K562 (cell line): ENCODE results near the gene CDC14A. TPM values are rescaled to one million over a fixed set of nuclear protein-coding genes. Genes with fewer than 3 reads are reported as not detected.

ENCODE experiments used
- ATAC-seq: fragments of 200-7000 bp; cut with Tn5 transposase; 3 replicates; pipeline ENCODE4 v1.9.1; 2020; ENCODE audit warnings: moderate library complexity
- BruUV-seq: library from RNA; stranded (reverse); fragments of 400-500 nt; replicated peaks from 2 replicates; lab custom pipeline; 2021; lab: Mats Ljungman, UMichigan
- CTCF ChIA-PET: fragments of 300-600 bp; formaldehyde crosslinking; extraction: SDS; loops from one replicate; lab custom pipeline; 2021; ENCODE audit warnings: low intra/inter-chr PET ratio; lab: Yijun Ruan, JAX
- POLR2A ChIA-PET: fragments of 300-600, 350-650 bp; sonication (Branson Sonifier 250); formaldehyde crosslinking; extraction: SDS; loops from one replicate; lab custom pipeline; 2021; ENCODE audit warnings: antibody characterized with exemption, inconsistent platforms; lab: Yijun Ruan, JAX
- DNase-seq, 4 experiments: peaks; one replicate each; pipeline versions ENCODE4 v3.0.0 to v3.0.0-alpha.2; 2011 to 2018; ENCODE audit warnings: low spot score in 3 of 4, mixed read lengths in 3 of 4; ENCODE audit errors: extremely low read depth in 1 of 4
- FAIRE-seq: peaks from 2 replicates; lab custom pipeline; 2011; peaks lifted over from hg19 to GRCh38; lab: Jason Lieb, UNC
- H2AFZ ChIP-seq: 2 replicates; pipeline ENCODE4 v1.6.0; 2011; ENCODE audit warnings: low read depth, low read length, control low read depth, inconsistent platforms
- H3K27ac ChIP-seq: fragments of 200-600 bp; 3 replicates; pipeline ENCODE4 v1.8.0; 2011; ENCODE audit warnings: low read depth, mild to moderate bottlenecking, control low read depth, inconsistent platforms, low read length, moderate library complexity, mixed read lengths; ENCODE audit errors: extremely low read depth
- H3K27me3 ChIP-seq, 2 experiments: fragments of 300-600 bp in 1 of 2; 2 replicates in 1 of 2; 3 replicates in 1 of 2; pipeline versions ENCODE4 v1.6.0 to v1.8.0; 2011; ENCODE audit warnings: inconsistent platforms in 2 of 2, low read length in 2 of 2, mild to moderate bottlenecking in 1 of 2, mixed read lengths in 1 of 2, moderate library complexity in 1 of 2; ENCODE audit not compliant: control insufficient read depth in 2 of 2, insufficient read depth in 2 of 2
- H3K36me3 ChIP-seq: fragments of 300-600 bp; 3 replicates; pipeline ENCODE4 v1.8.0; 2011; ENCODE audit warnings: mild to moderate bottlenecking, low read length, inconsistent platforms; ENCODE audit not compliant: control insufficient read depth, insufficient read depth
- H3K4me1 ChIP-seq, 2 experiments: fragments of 200-600 bp in 1 of 2; replicated peaks in 1 of 2; 2 replicates in 1 of 2; 3 replicates in 1 of 2; pipeline versions ENCODE4 v1.5.1 to v1.8.0; 2011; ENCODE audit warnings: inconsistent platforms in 2 of 2, low read length in 2 of 2, mild to moderate bottlenecking in 1 of 2, mixed read lengths in 1 of 2, moderate library complexity in 1 of 2; ENCODE audit not compliant: control insufficient read depth in 2 of 2, insufficient read depth in 2 of 2
- H3K4me2 ChIP-seq: 2 replicates; pipeline ENCODE4 v1.6.1; 2011; ENCODE audit warnings: low read length, control low read depth, inconsistent platforms, mixed read lengths; ENCODE audit not compliant: insufficient read depth
- H3K4me3 ChIP-seq: fragments of 200-600 bp; sonication (generic), shearing (Covaris generic); 2 replicates; pipeline ENCODE4 v1.5.1; 2016; ENCODE audit warnings: control low read depth, inconsistent platforms
- H3K79me2 ChIP-seq: fragments of 200-600 bp; 3 replicates; pipeline ENCODE4 v1.8.0; 2011; ENCODE audit warnings: low read length, inconsistent platforms; ENCODE audit not compliant: control insufficient read depth, insufficient read depth
- H3K9ac ChIP-seq, 2 experiments: 2 replicates each; pipeline versions ENCODE4 v1.6.0 to v1.6.1; 2011; ENCODE audit warnings: low read depth in 2 of 2, low read length in 2 of 2, control low read depth in 1 of 2, inconsistent platforms in 1 of 2, mild to moderate bottlenecking in 1 of 2, mixed read lengths in 1 of 2; ENCODE audit not compliant: insufficient read depth in 1 of 2
- H3K9me1 ChIP-seq: one replicate; pipeline ENCODE4 v1.6.0; 2011; ENCODE audit warnings: inconsistent platforms, mild to moderate bottlenecking, low read length, moderate library complexity; ENCODE audit not compliant: control insufficient read depth, insufficient read depth
- H3K9me3 ChIP-seq: replicated peaks from 2 replicates; pipeline ENCODE4 v1.5.1; 2011; ENCODE audit warnings: low read depth, low read length, inconsistent platforms; ENCODE audit not compliant: control insufficient read depth, insufficient read depth
- H4K20me1 ChIP-seq: replicated peaks from 2 replicates; pipeline ENCODE4 v1.6.1; 2011; ENCODE audit warnings: low read length, inconsistent platforms, mixed read lengths; ENCODE audit not compliant: control insufficient read depth, insufficient read depth
- CHAMP1 ChIP-seq: fragments of 450-650 bp; IDR thresholded peaks from 2 replicates; pipeline ENCODE4 v1.6.1; 2016; ENCODE audit warnings: mild to moderate bottlenecking
- E2F3 ChIP-seq: fragments of 250-450 bp; sonication (Bioruptor Pico); IDR thresholded peaks from 2 replicates; pipeline ENCODE4 v1.4.0; 2020; ENCODE audit warnings: mild to moderate bottlenecking
- FOXK2 ChIP-seq, 2 experiments: fragments of 450-650 bp; IDR thresholded peaks in 1 of 2; conservative IDR thresholded peaks in 1 of 2; 2 replicates each; pipeline ENCODE4 v1.6.1; 2016; ENCODE audit warnings: low read depth in 2 of 2, mild to moderate bottlenecking in 1 of 2
- PURB ChIP-seq: sonication (generic); formaldehyde crosslinking; IDR thresholded peaks from 2 replicates; pipeline ENCODE4 v1.9.0; 2021; ENCODE audit warnings: low read depth, mild to moderate bottlenecking, missing genetic modification reagents
- TRIM25 ChIP-seq: fragments of 450-650 bp; IDR thresholded peaks from 2 replicates; pipeline ENCODE4 v1.7.0; 2016; ENCODE audit warnings: borderline replicate concordance
- ZSCAN29 ChIP-seq: fragments of 450-650 bp; IDR thresholded peaks from 2 replicates; pipeline ENCODE4 v1.6.1; 2017
- WGBS: fragments of 100-300 bp; shearing (Covaris generic); methylation state at CpG from one replicate; pipeline ENCODE4 v1.1.6; 2016; ENCODE audit warnings: low coverage, mixed read lengths; ENCODE audit not compliant: insufficient coverage; ENCODE audit errors: missing lambda C conversion rate; 5-methylcytosine and 5-hydroxymethylcytosine counted together
- in situ Hi-C: fragments of 300-500 bp; cut with MboI; formaldehyde crosslinking; loops from 4 replicates; pipeline ENCODE4 v1.15.0; 2018; ENCODE audit warnings: inconsistent platforms, mixed read lengths
- intact Hi-C: fragments of 100-400 bp; cut with micrococcal nuclease; formaldehyde crosslinking; loops from 2 replicates; pipeline ENCODE4 v1.14.2; 2022
- polyA plus RNA-seq, 8 experiments: library from polyadenylated mRNA; depleted of rRNA in 4 of 8; stranded (reverse) in 5 of 8; unstranded in 3 of 8; fragments of >200 nt; fragmentation: Nextera tagmentation in 2 of 8; fragmentation: Illumina TruSeq in 1 of 8; extraction: Ambion mirVana in 2 of 8; extraction: Trizol in 1 of 8; gene quantifications; 2 replicates each; pipeline versions ENCODE4 v1.2.1 to v1.2.3, GENCODE V29; 2011 to 2014; ENCODE audit warnings: inconsistent platforms in 1 of 8, missing spikeins in 1 of 8
- total RNA-seq, 7 experiments: library from RNA; depleted of rRNA in 6 of 7; stranded (reverse); fragments of >200 nt in 6 of 7; fragmentation: Illumina TruSeq in 2 of 7; extraction: Trizol in 2 of 7; gene quantifications; 2 replicates each; pipeline versions ENCODE4 v1.2.1 to v1.2.3, GENCODE V29; 2011 to 2021; ENCODE audit warnings: low replicate concordance in 1 of 7
- TF ChIP-seq, protein P1 (sequence below): fragments of 250-450 bp; sonication (Bioruptor Pico); IDR thresholded peaks from 2 replicates; pipeline ENCODE4 v1.8.0; 2022; ENCODE audit warnings: inconsistent platforms, mild to moderate bottlenecking, moderate library complexity, borderline replicate concordance

CDC14A gene
- total and polyA plus RNA-seq, 9 of the 15 experiments (the other 6 are each of a cell fraction or from before 2014, with no cell fraction given), result 17.0 to 74.3 (median 33.4) TPM

DNA sequence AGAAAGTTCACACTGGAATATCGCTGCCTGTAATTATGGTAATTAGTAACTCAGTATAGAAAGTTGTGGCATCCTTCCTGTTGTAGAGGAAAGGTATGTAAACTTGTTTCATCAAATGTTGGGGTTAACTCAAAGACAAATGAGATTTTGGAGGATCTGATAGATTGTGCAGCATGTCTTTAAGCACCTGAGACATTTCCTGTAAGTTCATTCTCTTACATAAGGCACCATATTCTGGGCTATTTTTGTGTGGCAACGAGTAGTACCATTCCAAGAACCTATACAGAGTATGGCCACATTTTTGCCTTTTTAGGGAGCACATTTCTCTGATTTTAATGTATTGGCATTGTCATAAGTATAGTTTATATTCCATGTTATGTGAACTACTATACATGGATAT is 88.8 kb downstream of the CDC14A start (continued):
- TF ChIP-seq CHAMP1 (no peak), E2F3 (CRISPR knock-in tag) (no peak)
- TF ChIP-seq, all 486 proteins: peak for 0

- Histone ChIP-seq H3K4me1 (peaks cover 0 to 44% of the 10 kb centered on the region in 2 experiments), H3K4me3 (no peak overlapping the region), H3K9ac (no peak overlapping the region), H3K9me1 (no peaks in the 10 kb centered on the region), H3K9me3 (no peaks in the 10 kb centered on the region), H3K79me2 (peaks cover 48% of the 10 kb centered on the region), H4K20me1 (0 out of 2 replicates have a peak, but pooled peaks cover 3% of the 10 kb centered on the region), H3K4me2 (no peak overlapping the region), H3K36me3 (peaks cover 65% of the 10 kb centered on the region), H3K27me3 (no peaks in the 10 kb centered on the region), H2AFZ (no peak overlapping the region), H3K27ac (no peak overlapping the region)
- TF ChIP-seq PURB (CRISPR knock-in tag) (no peak), TRIM25 (no peak), ZSCAN29 (no peak), FOXK2 (conservative IDR thresholded peaks at IDR 0.05 in 1 of 2, IDR thresholded peaks at IDR 0.05 in 1 of 2; ENCODE audit: low read depth in 2 of 2) (no peak)
- TF ChIP-seq, protein P1, sequence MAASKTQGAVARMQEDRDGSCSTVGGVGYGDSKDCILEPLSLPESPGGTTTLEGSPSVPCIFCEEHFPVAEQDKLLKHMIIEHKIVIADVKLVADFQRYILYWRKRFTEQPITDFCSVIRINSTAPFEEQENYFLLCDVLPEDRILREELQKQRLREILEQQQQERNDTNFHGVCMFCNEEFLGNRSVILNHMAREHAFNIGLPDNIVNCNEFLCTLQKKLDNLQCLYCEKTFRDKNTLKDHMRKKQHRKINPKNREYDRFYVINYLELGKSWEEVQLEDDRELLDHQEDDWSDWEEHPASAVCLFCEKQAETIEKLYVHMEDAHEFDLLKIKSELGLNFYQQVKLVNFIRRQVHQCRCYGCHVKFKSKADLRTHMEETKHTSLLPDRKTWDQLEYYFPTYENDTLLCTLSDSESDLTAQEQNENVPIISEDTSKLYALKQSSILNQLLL (CRISPR knock-in tag), result no peak
- in situ Hi-C loops (no loop called here), intact Hi-C loops (no loop called here)
- ChIA-PET CTCF (no interaction called here), POLR2A (interaction anchor here (0.7 to 1.3 kb wide), 3 partner anchors 17 to 578 kb away, joined by 3 to 5 read pairs (median 3); no protein-coding TSS in a partner anchor)
- ATAC-seq (no peak), FAIRE-seq (no peak), DNase-seq (no peak)
- WGBS, result 100% methylated on average over 1 of the region's 1 CpG
- BruUV-seq, result no TSS peak
These were observed 89.3 kb downstream of the CDC14A start for GRCh38 chr1:100441651-100442050.
